NB4 (cell line): ENCODE results near the gene SNRNP48.

ENCODE experiments used
- DNase-seq: peaks from one replicate; pipeline ENCODE4 v3.0.0; 2010; ENCODE audit warnings: low read depth
- H3K4me3 ChIP-seq: one replicate; pipeline ENCODE4 v1.5.1; 2011; ENCODE audit warnings: mild to moderate bottlenecking, low read depth, low read length, moderate library complexity
- CTCF ChIP-seq: IDR thresholded peaks from one replicate; pipeline ENCODE4 v1.5.1; 2012; ENCODE audit warnings: low read depth, low read length
- MAX ChIP-seq: IDR thresholded peaks from 2 replicates; pipeline ENCODE4 v1.6.1; 2011; ENCODE audit warnings: low read depth, low read length
- MYC ChIP-seq: IDR thresholded peaks from 2 replicates; pipeline ENCODE4 v1.6.1; 2011; ENCODE audit warnings: low read depth, low read length
- POLR2A ChIP-seq: IDR thresholded peaks from 2 replicates; pipeline ENCODE4 v1.6.1; 2011; ENCODE audit warnings: mild to moderate bottlenecking; ENCODE audit not compliant: insufficient read length; ENCODE audit errors: extremely low read depth

The SNRNP48 gene

GRCh38 chr6:7559651-7560385 lies 30.2 kb upstream of the SNRNP48 start:
- no peak overlapping the region for H3K4me3 ChIP-seq
- TF ChIP-seq MYC (no peak), POLR2A (no peak), MAX (no peak), CTCF (no peak)
- DNase-seq, result peak; percentile 67

- DNase-seq, result peak; percentile 27
- TF ChIP-seq CTCF, result no peak
- TF ChIP-seq MAX, result no peak
- TF ChIP-seq MYC, result no peak
- TF ChIP-seq POLR2A, result no peak
- no peak overlapping the region for H3K4me3 ChIP-seq
Measured at GRCh38 chr6:7561153-7561964, 28.6 kb upstream of the SNRNP48 start.

- TF ChIP-seq MYC (no peak), CTCF (no peak), MAX (no peak), POLR2A (no peak)
- peak; percentile 90 for DNase-seq
Measured at GRCh38 chr6:7562769-7563168, 27.2 kb upstream of the SNRNP48 start.

GRCh38 chr6:7566107-7566506 lies 23.9 kb upstream of the SNRNP48 start:
- TF ChIP-seq CTCF, result no peak
- no peak for TF ChIP-seq MAX
- no peak for TF ChIP-seq MYC
- TF ChIP-seq POLR2A, result no peak
- H3K4me3 ChIP-seq, result no peak overlapping the region

More at GRCh38 chr6:7562769-7563168, 27.2 kb upstream of the SNRNP48 start:
- H3K4me3 ChIP-seq, result peak overlapping the region; percentile 3

GRCh38 chr6:7566617-7567173 lies 23.3 kb upstream of the SNRNP48 start:
- no peak overlapping the region for H3K4me3 ChIP-seq
- peak; percentile 44 for DNase-seq
- no peak for TF ChIP-seq MAX
- TF ChIP-seq MYC, result 0 out of 2 replicates have a peak, but pooled peaks have one; percentile 19
- peak; percentile 5 for TF ChIP-seq CTCF

More at GRCh38 chr6:7566107-7566506, 23.9 kb upstream of the SNRNP48 start:
- no peak for DNase-seq
